Endothelial cell of hepatic sinusoid (primary cell): Measurements from ENCODE around the gene UBTD2.
"Not testable (repeated sequence)": the region's sequence is repeated elsewhere in the genome, so short reads cannot be mapped to it uniquely, and the experiment has no call there.

Source experiments
- in situ Hi-C: cut with HindIII; loops from 2 replicates; pipeline ENCODE4 v1.10.0; 2017; ENCODE audit warnings: low sequenced_read_pairs

UBTD2 gene

DNA sequence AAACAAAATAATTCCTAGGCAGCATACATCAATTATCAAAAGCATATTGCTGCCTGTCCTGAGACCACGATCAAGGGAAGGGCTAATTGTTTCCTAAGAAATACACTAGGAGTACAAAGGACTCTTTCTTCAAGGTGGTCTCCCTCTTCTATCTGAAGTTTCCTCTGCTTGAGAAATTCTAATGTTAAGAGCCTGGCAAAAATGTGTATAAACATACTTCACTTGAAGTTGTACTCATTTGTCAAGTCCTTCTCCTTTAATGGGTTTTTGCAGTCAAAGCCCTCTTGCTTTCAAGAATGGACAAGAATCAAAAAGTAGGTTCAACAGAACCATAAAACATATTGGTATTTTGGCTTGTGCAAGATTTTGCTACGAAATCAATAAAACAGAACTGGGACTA is 31.1 kb downstream of the UBTD2 start:
- in situ Hi-C loops: no loop called here

DNA sequence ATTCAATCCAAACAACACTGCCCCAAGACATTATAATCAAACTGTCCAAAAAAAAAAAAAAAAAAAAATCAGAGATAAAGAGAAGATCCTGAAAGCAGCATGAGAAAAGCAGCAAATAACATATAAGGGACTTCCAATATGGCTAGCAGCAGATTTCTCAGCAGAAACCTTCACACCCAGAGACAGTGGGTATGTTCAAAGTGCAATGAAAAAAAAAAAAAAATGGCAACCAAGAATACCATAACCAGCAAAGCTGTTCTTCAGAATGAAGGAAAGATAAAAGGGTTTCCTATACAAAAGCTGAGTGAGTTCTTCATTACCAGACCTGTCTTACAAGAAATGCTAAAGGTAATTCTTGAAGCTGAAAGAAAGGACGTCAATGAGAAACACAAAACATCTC is 32.1 kb downstream of the UBTD2 start:
- in situ Hi-C loops: no loop called here

GRCh38 chr5:172248637-172249036 is 34.9 kb downstream of the UBTD2 start:
- in situ Hi-C loops: no loop called here

- in situ Hi-C loops: no loop called here
Measured at GRCh38 chr5:172245703-172246125, 37.9 kb downstream of the UBTD2 start.

GRCh38 chr5:172245046-172245445 is 38.5 kb downstream of the UBTD2 start:
- in situ Hi-C loops: no loop called here

DNA sequence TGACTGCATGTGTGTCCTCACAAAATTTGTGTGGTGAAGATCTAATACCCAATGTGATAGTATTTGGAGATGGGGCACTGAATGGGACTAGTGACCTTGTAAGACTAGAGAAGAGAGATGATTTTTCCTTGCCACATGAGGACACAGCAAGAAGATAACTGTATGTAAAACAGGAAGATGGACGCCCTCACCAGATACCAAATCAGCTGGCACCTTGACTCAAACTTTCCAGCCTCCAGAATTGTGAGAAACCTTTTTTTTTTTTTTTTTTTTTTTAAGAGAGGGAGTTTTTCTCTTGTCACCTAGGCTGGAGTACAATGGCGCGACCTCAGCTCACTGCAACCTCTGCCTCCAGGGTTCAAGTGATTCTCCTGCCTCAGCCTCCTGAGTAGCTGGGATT is 40.3 kb downstream of the UBTD2 start:
- in situ Hi-C loops: no loop called here

GRCh38 chr5:172238334-172238733 is 45.2 kb downstream of the UBTD2 start:
- in situ Hi-C loops: no loop called here

- in situ Hi-C loops: no loop called here
Measured at GRCh38 chr5:172235827-172236736, 47.5 kb downstream of the UBTD2 start.

- in situ Hi-C loops: no loop called here
Measured at GRCh38 chr5:172235132-172235780, 48.3 kb downstream of the UBTD2 start.

- in situ Hi-C loops: loop anchor here (5.0 kb wide), 1 partner anchor 38 kb away; no protein-coding TSS in a partner anchor
Measured at GRCh38 chr5:172234031-172234430, 49.5 kb downstream of the UBTD2 start.

- in situ Hi-C loops: loop anchor here (5.0 kb wide), 2 partner anchors 42 to 53 kb away; no protein-coding TSS in a partner anchor
Measured at GRCh38 chr5:172229904-172230303, 53.7 kb downstream of the UBTD2 start.

DNA sequence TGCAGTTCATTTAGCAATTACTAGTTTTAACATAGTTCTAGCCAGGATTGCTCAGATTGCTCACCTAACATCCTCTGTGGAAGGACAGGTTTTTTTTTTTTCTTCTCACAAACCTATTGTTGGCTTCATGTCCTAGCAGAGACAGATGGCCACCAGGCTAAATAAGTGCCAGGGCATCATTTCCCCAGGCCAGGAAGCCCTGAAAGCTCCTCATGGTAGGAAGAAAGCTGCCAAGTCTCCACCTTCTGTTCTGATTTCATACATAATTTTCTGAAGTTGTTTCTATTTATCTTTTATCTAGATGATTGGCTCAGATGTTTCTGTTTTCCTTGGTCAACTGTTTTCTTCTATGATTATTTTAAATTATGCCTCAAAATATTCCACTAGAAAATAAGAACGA is 58.6 kb downstream of the UBTD2 start:
- in situ Hi-C loops: loop anchor here (5.0 kb wide), 1 partner anchor 48 kb away; no protein-coding TSS in a partner anchor

DNA sequence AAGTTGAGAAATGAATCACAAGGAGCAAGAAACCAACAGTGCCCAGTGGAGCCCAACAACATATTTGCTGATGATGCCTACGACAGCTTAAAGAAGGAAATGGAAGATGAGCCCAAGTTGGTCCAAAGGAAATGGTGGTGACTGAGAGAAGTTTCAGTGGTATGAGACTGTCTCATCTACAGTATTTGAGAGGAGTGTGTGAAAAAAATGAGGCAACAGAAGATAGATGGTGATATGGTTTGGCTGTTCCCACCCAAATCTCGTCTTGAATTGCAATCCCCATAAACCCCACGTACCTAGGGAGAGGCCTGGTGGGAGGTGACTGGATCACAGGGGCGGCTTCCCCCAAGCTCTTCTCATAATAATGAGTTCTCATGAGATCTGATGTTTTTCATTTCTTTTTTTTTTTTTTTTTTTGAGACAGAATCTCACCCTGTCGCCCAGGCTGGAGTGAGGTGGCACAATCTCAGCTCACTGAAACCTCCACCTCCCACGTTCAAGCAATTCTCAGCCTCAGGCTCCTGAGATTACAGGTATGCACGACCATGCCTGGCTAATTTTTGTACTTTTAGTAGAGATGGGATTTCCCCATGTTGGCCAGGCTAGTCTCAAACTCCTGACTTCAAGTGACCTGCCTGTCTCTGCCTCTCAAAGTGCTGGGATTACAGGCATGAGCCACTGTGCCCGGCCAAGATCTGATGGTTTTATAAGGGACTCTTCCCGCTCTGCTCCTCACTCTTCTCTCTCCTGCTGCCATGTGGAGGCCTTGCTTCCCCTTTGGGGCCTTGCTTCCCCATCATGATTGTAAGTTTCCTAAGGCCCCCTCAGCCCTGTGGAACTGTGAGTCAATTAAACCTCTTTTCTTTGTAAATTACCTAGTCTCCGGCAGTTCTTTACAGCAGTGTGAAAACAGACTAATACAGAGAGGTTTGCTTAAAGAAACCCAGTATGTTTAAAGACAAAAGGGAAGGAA is 59.4 kb downstream of the UBTD2 start:
- in situ Hi-C loops: no loop called here

DNA sequence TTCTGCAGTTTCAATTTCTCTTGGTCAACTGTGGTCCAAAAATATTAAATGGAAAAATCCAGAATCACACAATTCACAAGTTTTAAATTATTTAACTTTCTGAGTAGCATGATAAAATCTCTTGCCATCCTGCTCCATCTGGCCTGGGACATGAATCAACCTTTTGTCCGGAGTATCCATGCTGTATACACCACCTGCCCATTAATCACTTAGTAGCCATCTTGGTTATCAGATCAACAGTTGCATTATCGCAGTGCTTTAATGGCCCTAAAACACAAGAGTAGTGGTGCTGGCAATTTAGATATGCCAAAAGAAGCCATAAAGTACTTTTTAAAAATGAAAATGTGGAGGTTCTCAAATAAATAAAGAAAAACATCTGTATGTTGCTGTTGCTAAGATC is 64.3 kb downstream of the UBTD2 start:
- in situ Hi-C loops: no loop called here

DNA sequence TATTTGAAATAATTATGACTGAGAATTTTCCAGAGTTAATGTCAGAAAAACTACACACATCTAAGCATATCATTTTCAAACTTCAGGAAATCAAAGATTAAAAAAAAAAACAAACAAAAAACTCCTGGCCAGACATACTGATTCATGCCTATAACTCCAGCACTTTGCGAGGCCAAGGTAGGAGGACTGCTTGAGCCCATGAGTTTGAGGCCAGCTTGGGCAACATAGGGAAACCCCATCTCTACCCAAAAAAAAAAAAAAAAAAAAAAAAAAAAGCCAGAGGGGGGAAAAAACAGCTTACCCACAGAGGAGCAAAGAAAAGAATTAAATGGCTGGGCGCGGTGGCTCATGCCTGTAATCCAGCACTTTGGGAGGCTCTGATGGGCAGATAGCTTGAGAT is 67.2 kb downstream of the UBTD2 start:
- in situ Hi-C loops: no loop called here

DNA sequence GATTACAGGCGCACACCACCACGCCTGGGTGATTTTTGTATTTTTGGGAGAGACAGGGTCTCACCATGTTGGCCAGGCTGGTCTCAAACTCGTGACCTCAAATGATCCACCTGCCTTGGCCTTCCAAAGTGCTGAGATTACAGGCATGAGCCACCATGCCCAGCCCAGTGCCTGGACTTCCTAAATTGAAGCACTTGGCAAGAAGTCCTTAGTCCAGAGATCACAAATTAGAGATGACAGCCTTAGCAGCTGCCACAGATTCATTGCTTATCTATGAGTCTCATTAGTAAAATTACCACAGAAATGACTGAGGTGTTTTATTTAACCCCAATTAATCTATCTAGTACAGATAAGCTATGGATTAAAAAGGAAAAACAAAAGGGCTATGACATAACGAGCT is 70.4 kb downstream of the UBTD2 start:
- in situ Hi-C loops: no loop called here

DNA sequence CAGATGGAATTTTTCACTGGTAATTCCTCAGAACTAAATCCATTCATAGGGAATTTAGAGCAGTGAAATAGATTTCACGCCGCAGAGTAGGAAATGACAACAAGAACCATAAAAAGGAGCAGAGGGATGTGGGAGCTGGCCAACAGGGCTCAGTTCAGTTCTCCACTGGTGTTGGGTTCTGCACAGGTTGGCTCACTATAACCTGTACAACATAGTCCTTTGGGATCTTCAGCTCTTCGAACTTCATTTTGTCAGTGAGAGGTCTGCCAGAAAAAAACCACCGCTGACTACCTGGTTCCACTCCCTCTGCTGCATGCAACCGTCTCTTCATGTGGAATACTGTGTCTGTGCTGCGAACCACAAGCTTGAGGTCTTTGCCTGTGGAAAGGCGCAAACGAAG is 71.9 kb downstream of the UBTD2 start:
- in situ Hi-C loops: no loop called here

GRCh38 chr5:172209714-172210113 is 73.8 kb downstream of the UBTD2 start:
- in situ Hi-C loops: no loop called here

DNA sequence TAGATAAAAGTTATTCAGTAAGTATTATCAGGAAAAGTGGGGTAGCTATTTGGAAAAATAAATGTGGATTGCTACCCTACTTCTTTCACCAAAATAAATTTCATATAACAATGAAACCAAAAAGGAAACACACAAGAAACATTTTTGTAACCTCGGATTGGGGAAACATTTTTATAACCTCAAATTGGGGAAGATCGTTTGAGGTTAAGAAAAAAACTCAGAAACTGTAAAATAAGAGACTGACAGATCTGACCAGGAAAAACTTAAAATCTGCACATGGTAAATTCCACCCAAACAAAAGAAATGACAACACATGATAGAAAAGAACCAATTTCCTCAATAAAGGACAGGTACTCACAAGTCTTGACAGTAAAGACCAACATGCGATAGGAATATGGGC is 76.1 kb downstream of the UBTD2 start:
- in situ Hi-C loops: no loop called here

GRCh38 chr5:172205984-172206383 is 77.6 kb downstream of the UBTD2 start:
- in situ Hi-C loops: not testable (repeated sequence)

DNA sequence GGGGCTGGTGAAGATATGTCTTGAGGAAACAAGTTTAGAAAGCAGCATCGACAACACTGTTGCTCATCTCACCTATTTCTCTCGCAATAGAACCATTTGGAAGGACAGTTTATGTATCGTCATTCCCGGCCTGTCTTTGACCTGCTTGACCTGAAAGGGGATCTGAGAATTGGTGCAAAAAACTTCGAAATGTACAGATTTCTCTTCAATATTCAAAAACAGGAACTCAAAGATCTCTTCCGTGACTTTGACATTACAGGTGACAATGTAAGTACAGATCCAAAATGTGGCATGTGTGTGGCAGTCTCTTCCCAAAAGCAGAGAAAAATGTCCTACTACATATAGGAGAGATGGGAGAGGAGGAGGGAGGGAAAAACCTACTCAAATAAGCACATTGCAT is 83.1 kb downstream of the UBTD2 start:
- in situ Hi-C loops: no loop called here
